Measurements from ENCODE around the gene CACNA1C. TPM values are rescaled to one million over a fixed set of nuclear protein-coding genes. Genes with fewer than 3 reads are reported as not detected.

The CACNA1C gene
- total RNA-seq, 1 donor from 2014 or later = 15.6 TPM

GRCh38 chr12:2016862-2017545 is 35.8 kb upstream of the CACNA1C start:
- Histone ChIP-seq H3K36me3 (no peaks in the 10 kb centered on the region), H3K27ac (no peak overlapping the region), H3K27me3 (no peaks in the 10 kb centered on the region), H3K4me1 (peaks cover 28% of the 10 kb centered on the region), H3K4me3 (no peak overlapping the region), H3K9me3 (no peaks in the 10 kb centered on the region)
- TF ChIP-seq CTCF (IDR thresholded peaks at IDR 0.05) = no peak
- intact Hi-C loops (cut with DNase I) = no loop called here
- ATAC-seq (no peak), DNase-seq (no peak)

- DNase-seq (no peak), ATAC-seq (no peak)
- intact Hi-C loops (cut with DNase I) = no loop called here
- no peak for TF ChIP-seq CTCF (IDR thresholded peaks at IDR 0.05)
- Histone ChIP-seq H3K4me3 (no peak overlapping the region), H3K36me3 (no peaks in the 10 kb centered on the region), H3K9me3 (no peaks in the 10 kb centered on the region), H3K27me3 (no peaks in the 10 kb centered on the region), H3K27ac (no peak overlapping the region), H3K4me1 (peaks cover 28% of the 10 kb centered on the region)
Observed at GRCh38 chr12:2017546-2018337, 35.0 kb upstream of the CACNA1C start.

GRCh38 chr12:2018391-2018790 is 34.4 kb upstream of the CACNA1C start:
- Histone ChIP-seq H3K4me1 (peaks cover 26% of the 10 kb centered on the region), H3K4me3 (no peak overlapping the region), H3K36me3 (no peaks in the 10 kb centered on the region), H3K27me3 (no peaks in the 10 kb centered on the region), H3K27ac (no peak overlapping the region), H3K9me3 (no peaks in the 10 kb centered on the region)
- DNase-seq (no peak), ATAC-seq (no peak)
- intact Hi-C loops (cut with DNase I) = no loop called here
- no peak for TF ChIP-seq CTCF (IDR thresholded peaks at IDR 0.05)

- intact Hi-C loops (cut with DNase I) = no loop called here
- Histone ChIP-seq H3K9me3 (no peaks in the 10 kb centered on the region), H3K4me3 (no peak overlapping the region), H3K27me3 (no peaks in the 10 kb centered on the region), H3K27ac (no peak overlapping the region), H3K36me3 (no peaks in the 10 kb centered on the region), H3K4me1 (peaks cover 20% of the 10 kb centered on the region)
- ATAC-seq = no peak
- no peak for TF ChIP-seq CTCF (IDR thresholded peaks at IDR 0.05)
- DNase-seq = no peak
Observed at GRCh38 chr12:2019126-2019525, 33.7 kb upstream of the CACNA1C start.

- Histone ChIP-seq H3K36me3 (no peaks in the 10 kb centered on the region), H3K27ac (no peak overlapping the region), H3K4me3 (no peak overlapping the region), H3K9me3 (no peaks in the 10 kb centered on the region), H3K27me3 (no peaks in the 10 kb centered on the region), H3K4me1 (peaks cover 14% of the 10 kb centered on the region)
- intact Hi-C loops (cut with DNase I) = no loop called here
- DNase-seq (no peak), ATAC-seq (no peak)
- TF ChIP-seq CTCF (IDR thresholded peaks at IDR 0.05) = no peak
Observed at GRCh38 chr12:2020511-2020910, 32.3 kb upstream of the CACNA1C start.

Measured in upper lobe of right lung (tissue), 1 donor.